ENCODE measurements around the gene SCAND1. TPM values are rescaled to one million over a fixed set of nuclear protein-coding genes. Genes with fewer than 3 reads are reported as not detected.
"Not testable (repeated sequence)": the region's sequence is repeated elsewhere in the genome, so short reads cannot be mapped to it uniquely, and the experiment has no call there.

SCAND1 gene
- total RNA-seq, result 79.8 and 88.7 TPM in 2 replicates

DNA sequence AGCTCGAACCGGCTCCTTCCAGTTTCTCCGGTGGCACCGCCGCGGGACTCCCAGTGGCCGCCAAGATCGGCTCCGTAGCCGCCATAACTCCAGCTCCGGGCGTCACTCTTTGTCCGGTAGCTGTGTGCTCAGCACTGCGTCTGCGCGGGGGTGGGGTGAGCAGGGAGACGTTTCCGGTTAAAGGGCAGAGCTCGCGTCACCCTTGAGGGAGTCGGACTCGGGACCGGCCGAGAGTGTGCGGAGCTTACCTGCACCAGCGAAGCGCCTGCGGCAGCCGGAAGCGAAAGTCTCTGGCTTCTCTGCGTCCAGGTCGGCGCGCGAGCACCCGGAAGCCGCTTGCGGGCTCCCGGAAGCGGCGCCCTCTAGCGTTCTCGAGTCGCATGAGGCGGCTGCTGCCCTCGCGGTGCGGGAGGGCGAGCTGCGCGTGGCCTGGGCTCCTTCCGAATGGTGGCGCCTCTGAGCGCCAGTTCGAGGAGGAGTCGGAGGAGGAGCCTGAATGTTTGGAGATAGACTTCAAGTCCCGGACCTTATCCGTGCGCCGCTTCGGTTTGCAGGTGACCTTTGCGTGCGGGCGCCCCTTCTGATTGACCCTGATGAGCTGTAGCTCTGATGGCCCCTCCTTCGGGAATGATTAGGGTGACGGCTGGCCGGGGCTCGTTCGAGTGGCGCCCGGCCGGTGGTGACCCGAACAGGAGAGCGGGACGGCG lies at the start of gene SCAND1:
Gene SCAND1, minus strand, starts transcription at position 303 of the 707 bp plus-strand sequence. Its CDS starts 218 bp downstream, at position 85.
- peak; percentile 96 to 97 for DNase-seq (ENCODE audit: low read depth in 2 of 2)

- DNase-seq (ENCODE audit: low read depth in 2 of 2), result no peak
Observed at GRCh38 chr20:36004045-36004444, 49.7 kb upstream of the SCAND1 start.

GRCh38 chr20:36002855-36003254 lies 48.6 kb upstream of the SCAND1 start:
- no peak for DNase-seq (ENCODE audit: low read depth in 2 of 2)

- not testable (repeated sequence) for DNase-seq (ENCODE audit: low read depth in 2 of 2)
Observed at GRCh38 chr20:36001331-36001730, 47.0 kb upstream of the SCAND1 start.

- DNase-seq (ENCODE audit: low read depth in 2 of 2), result not testable (repeated sequence)
Observed at GRCh38 chr20:35996492-35996891, 42.2 kb upstream of the SCAND1 start.

GRCh38 chr20:35994994-35995453 lies 40.7 kb upstream of the SCAND1 start:
- DNase-seq (ENCODE audit: low read depth in 2 of 2), result peak; percentile 84 to 93

DNA sequence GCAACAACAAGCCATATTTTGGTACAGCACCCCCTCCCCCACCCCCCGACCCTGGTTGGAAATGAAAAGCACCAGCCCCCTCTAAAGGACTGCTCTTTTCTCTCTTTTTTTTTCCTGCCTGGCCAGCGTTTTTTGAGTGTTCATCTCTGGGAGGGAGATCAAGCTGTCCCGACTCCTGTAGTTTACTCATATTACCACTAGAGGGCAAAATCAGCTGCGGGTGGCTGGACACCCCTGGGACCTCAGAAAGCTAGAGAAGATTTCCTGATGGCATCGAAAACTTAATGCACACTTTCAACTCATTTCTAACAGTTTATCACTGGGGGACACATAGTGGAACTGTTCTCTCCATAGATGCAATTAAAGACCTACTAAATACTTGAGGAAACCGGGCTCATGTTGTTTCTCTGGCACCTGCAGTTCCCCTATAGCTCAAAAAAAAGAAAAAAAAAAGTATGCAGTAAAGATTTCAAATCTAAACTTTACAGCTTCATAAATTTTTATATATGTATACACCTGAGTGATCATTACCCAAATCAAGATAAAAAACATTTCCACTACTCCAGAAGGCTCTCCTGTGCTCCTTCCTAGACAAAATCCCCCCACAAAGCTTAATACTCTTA lies 38.5 kb upstream of the SCAND1 start:
- peak; percentile 60 to 78 for DNase-seq (ENCODE audit: low read depth in 2 of 2)

DNA sequence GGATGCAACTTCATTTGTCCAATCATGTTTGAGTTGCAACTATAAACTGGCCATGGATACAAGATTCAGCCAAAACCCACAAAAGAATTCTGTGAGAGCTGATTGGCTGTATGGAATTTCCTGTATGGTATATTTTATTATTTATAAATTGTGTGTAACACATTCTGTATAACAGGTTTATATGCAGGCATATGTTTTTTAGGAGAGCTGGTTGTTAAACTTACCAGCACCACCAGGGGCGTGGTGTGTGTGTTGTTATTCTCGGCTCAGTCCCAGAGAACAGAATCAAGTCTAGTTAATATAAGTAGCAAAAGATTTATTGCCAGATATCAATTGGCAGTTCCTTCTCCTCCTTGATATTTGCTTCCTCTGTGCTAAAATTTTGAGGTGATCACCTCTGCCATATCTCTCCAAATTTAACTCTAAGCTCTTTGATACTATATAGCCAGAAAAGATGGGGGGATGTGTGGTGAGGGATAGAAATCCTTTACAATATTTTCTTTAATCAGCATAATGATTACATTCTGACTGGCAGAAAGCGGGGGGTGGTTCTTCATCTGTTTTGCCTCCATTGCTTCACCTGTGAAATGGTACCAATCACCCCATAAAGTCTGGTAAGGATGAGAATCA lies 37.0 kb upstream of the SCAND1 start:
- peak; percentile 34 to 62 for DNase-seq (ENCODE audit: low read depth in 2 of 2)

GRCh38 chr20:35988910-35989463 lies 34.7 kb upstream of the SCAND1 start:
- no peak for DNase-seq (ENCODE audit: low read depth in 2 of 2)

GRCh38 chr20:35985806-35986205 lies 31.5 kb upstream of the SCAND1 start:
- no peak for DNase-seq (ENCODE audit: low read depth in 2 of 2)

- DNase-seq (ENCODE audit: low read depth in 2 of 2), result no peak
Observed at GRCh38 chr20:35984382-35984781, 30.1 kb upstream of the SCAND1 start.

DNA sequence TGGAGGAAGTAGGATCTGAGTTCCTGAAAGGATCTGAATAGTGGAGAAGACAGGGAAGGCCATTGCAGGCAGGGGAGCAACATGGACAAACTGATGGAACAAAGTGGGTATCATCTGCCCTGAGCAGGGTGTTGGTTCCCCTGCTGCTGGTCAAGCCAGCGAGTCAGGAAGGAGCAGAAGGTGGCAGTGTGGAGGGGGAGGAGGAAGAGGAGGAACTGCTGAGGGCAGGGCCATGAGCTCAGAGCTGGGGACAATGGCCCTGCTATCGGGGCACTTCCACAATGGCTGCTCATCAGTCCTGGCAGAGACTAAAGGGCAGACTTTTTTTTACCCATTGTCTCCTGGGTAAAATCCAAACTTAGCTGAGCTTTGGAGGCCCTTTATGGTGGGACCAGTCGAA lies 27.7 kb upstream of the SCAND1 start:
- no peak for DNase-seq (ENCODE audit: low read depth in 2 of 2)

GRCh38 chr20:35979544-35979943 lies 25.2 kb upstream of the SCAND1 start:
- DNase-seq (ENCODE audit: low read depth in 2 of 2), result no peak

- DNase-seq (ENCODE audit: low read depth in 2 of 2), result no peak
Observed at GRCh38 chr20:35978041-35978513, 23.8 kb upstream of the SCAND1 start.

DNA sequence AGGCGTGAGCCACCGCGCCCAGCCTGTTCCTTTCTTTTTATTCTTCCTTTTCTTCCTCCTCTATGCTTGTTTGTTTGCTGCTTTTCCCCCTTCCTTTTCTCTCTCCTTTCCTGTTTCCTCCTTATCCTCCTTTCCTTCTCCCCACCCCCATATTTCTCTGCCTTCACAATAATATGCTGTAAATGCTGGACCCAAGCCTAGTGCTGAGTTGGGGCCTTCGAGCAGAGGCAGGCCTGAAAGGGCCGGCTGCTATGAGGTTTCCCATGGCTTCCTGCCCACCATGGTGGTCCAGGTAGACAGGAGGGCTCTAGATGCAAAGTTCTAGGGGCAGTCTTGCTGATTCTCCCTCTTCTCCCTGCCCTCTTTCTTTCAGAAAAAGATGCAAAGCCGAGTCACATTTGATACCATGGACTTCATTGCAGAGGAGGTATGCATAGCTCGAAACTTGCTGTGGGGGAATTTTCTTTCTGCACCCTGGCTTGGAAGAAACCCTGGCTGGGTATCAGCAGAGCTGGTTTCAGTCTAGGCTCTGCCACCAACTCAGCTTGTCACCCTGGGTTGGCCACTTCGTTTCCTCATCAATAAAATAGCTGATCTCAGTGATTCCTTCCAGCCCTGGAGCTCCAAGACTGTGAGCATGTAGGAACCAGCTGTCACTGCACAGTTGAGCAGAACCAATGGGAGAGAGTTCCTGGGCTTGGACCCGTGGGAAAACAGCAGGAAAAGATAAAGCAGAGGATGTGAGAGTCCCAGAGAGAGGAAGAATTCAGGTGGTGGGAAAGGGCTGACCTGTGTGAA lies 21.5 kb upstream of the SCAND1 start:
- DNase-seq (ENCODE audit: low read depth in 2 of 2), result no peak

GRCh38 chr20:35974256-35974655 lies 20.0 kb upstream of the SCAND1 start:
- DNase-seq (ENCODE audit: low read depth in 2 of 2), result no peak

DNA sequence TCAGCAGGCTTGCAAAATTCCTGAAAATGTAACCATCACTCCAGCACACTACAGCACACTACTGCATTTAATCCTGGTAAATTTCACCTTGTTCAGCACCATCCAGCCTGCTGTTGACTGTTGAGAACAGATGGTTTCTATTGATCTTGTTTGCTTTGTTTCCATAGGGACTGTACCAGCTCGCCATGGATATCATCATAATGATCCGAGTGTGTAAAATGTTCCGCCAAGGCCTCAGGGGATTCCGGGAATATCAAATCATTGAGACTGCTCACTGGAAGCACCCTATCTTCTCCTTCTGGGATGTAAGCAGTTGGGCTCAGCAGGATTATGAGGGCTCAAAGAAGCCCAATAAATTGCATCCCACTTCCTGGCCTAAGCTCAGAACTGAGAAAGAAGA lies 18.2 kb upstream of the SCAND1 start:
- no peak for DNase-seq (ENCODE audit: low read depth in 2 of 2)

- no peak for DNase-seq (ENCODE audit: low read depth in 2 of 2)
Observed at GRCh38 chr20:35971981-35972380, 17.7 kb upstream of the SCAND1 start.

GRCh38 chr20:35968930-35969329 lies 14.6 kb upstream of the SCAND1 start:
- no peak for DNase-seq (ENCODE audit: low read depth in 2 of 2)

- no peak for DNase-seq (ENCODE audit: low read depth in 2 of 2)
Observed at GRCh38 chr20:35967979-35968640, 13.8 kb upstream of the SCAND1 start, which contains the start of gene CNBD2. TSS of gene CNBD2 (plus strand) at chr20:35968590. CDS start at chr20:35968763, 173 bp downstream.

- DNase-seq (ENCODE audit: low read depth in 2 of 2), result no peak
Observed at GRCh38 chr20:35963878-35964277, 9.6 kb upstream of the SCAND1 start.

Data from lung microvascular endothelial cell (primary cell).